ENCODE measurements around the gene CCT2. TPM values are rescaled to one million over a fixed set of nuclear protein-coding genes. Genes with fewer than 3 reads are reported as not detected.

The CCT2 gene
- total RNA-seq, 4 donors from 2014 or later: 57.7 to 108 (median 72.7) TPM

DNA sequence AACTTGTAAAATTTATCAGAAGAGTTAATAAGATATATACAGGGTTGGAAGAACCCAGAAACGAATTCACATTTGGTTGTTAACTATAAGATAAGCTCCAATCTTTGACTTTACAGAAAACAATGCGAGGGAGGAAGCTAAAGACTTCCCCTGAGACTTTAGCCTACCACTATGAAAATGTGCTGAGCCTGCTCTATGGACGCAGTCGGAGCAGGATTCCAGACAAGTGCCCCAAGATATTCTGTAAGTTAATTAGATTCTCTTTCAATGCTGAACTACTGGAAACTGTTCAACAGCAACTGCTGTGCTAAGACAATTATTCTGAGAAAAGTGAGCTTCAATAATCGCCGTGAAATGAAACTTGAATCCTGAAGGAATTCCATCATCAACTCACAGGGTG is 33.8 kb downstream of the CCT2 start:
- 22 to 31% methylated on average over 6 of the region's 6 CpGs for whole genome bisulfite sequencing, 2 donors
- TF ChIP-seq, protein P1, sequence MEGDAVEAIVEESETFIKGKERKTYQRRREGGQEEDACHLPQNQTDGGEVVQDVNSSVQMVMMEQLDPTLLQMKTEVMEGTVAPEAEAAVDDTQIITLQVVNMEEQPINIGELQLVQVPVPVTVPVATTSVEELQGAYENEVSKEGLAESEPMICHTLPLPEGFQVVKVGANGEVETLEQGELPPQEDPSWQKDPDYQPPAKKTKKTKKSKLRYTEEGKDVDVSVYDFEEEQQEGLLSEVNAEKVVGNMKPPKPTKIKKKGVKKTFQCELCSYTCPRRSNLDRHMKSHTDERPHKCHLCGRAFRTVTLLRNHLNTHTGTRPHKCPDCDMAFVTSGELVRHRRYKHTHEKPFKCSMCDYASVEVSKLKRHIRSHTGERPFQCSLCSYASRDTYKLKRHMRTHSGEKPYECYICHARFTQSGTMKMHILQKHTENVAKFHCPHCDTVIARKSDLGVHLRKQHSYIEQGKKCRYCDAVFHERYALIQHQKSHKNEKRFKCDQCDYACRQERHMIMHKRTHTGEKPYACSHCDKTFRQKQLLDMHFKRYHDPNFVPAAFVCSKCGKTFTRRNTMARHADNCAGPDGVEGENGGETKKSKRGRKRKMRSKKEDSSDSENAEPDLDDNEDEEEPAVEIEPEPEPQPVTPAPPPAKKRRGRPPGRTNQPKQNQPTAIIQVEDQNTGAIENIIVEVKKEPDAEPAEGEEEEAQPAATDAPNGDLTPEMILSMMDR (IDR thresholded peaks at IDR 0.05): no peak
- TF ChIP-seq POLR2A (IDR thresholded peaks at IDR 0.05) (no peak), EP300 (IDR thresholded peaks at IDR 0.05) (no peak)
- DNase-seq (ENCODE audit: low spot score in 2 of 2): no peak

DNA sequence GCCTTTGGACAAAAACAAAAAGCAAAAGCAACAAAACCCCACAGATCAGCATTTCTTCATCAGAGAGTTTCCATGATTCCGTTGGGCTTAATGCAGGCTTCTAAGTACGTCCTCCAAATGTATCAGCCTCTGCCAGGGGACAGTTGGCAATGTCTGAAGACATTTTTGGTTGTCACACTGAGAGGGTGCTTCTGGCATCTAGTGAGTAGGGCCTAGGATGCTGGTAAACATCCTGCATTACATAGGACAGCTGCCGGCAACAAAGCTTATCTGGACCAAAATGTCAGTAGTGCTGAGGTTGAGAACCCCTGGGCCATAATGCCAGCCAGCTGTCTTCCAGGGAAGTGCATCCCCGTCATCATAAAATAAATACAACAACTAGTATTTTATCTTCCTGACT is 34.8 kb downstream of the CCT2 start:
- no peaks in the 10 kb centered on the region for H3K4me1 ChIP-seq
- no peak overlapping the region for H3K27ac ChIP-seq
- 81 to 93% methylated on average over 4 of the region's 4 CpGs for WGBS, 2 donors
- TF ChIP-seq, protein P1 (IDR thresholded peaks at IDR 0.05): no peak
- TF ChIP-seq EP300 (IDR thresholded peaks at IDR 0.05): no peak
- TF ChIP-seq POLR2A (IDR thresholded peaks at IDR 0.05): no peak
- H3K4me3 ChIP-seq: no peak overlapping the region
- no peaks in the 10 kb centered on the region for H3K36me3 ChIP-seq
- H3K9me3 ChIP-seq: no peaks in the 10 kb centered on the region
- no peaks in the 10 kb centered on the region for H3K27me3 ChIP-seq
- DNase-seq (ENCODE audit: low spot score in 2 of 2): no peak

More for the DNA sequence above, 33.8 kb downstream of the CCT2 start:
- Histone ChIP-seq H3K9me3 (no peaks in the 10 kb centered on the region), H3K4me1 (no peaks in the 10 kb centered on the region), H3K4me3 (no peak overlapping the region), H3K27me3 (no peaks in the 10 kb centered on the region), H3K27ac (no peak overlapping the region), H3K36me3 (no peaks in the 10 kb centered on the region)

DNA sequence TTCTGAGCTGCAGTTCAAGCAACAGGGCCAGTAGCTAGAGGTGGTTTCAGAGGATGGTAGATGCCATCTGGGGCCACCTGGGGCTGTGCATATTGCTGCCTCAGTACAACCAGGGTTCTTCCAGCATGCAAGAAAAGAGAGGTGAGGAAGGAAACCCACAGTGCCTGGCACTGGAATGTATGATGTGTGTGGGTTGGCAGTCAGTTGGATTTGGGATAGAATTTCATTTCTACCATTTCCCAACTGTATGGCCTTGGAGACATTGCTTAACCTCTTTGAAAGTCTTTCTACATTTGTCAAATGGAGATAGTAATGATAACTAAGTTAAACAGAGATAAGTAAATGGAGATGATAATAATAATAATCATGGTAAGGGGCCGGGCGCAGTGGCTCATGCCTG is 35.7 kb downstream of the CCT2 start:
- DNase-seq (ENCODE audit: low spot score in 2 of 2): no peak
- Histone ChIP-seq H3K27me3 (no peaks in the 10 kb centered on the region), H3K4me3 (no peak overlapping the region), H3K27ac (no peak overlapping the region), H3K4me1 (no peaks in the 10 kb centered on the region), H3K9me3 (no peaks in the 10 kb centered on the region), H3K36me3 (no peaks in the 10 kb centered on the region)
- WGBS, 2 donors: 92 to 98% methylated on average over 2 of the region's 2 CpGs
- TF ChIP-seq, protein P1 (IDR thresholded peaks at IDR 0.05): no peak
- no peak for TF ChIP-seq POLR2A (IDR thresholded peaks at IDR 0.05)
- no peak for TF ChIP-seq EP300 (IDR thresholded peaks at IDR 0.05)

DNA sequence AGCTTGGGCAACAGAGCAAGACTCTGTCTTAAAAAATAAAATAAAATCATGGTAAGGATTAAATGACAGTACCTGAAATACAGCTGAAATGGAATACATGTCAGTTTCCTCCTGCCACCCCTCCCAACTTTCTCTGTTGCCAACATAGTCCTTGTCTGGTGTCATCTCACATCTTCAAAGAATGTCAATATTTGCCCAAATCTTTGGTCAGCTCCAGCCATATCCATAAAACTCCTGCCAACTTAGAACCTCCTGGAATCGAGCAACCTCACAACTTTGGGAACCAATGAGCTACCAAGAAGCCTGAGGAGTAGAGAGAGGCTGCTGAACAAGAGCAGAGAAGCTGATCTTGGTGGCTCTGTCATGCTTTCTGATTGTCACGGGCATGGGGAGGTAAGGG is 36.3 kb downstream of the CCT2 start:
- Histone ChIP-seq H3K27me3 (no peaks in the 10 kb centered on the region), H3K4me3 (no peak overlapping the region), H3K27ac (no peak overlapping the region), H3K9me3 (no peaks in the 10 kb centered on the region), H3K4me1 (no peaks in the 10 kb centered on the region), H3K36me3 (no peaks in the 10 kb centered on the region)
- DNase-seq (ENCODE audit: low spot score in 2 of 2): no peak
- WGBS, 2 donors: 79 to 97% methylated on average over 2 of the region's 2 CpGs
- TF ChIP-seq, protein P1 (IDR thresholded peaks at IDR 0.05): no peak

DNA sequence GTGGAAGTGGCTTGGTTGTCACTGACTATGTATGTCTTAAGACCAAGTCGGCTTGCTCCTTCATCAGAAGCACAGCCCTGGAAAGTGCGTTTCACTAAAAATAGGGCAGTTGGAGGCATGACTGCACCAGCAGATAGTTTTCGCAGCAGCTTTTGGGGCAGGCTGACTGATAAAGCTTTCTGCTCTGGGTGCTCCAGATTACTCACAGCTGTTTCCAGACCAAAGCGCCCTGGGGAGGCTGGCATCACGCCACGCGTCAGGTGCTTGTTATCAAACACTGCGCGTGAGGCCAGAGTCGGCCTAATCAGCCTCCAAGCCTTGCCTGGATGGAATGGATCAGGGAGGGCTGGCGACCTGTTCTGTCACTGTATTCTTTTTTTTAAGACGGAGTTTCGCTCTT is 38.7 kb downstream of the CCT2 start:
- no peaks in the 10 kb centered on the region for H3K36me3 ChIP-seq
- no peaks in the 10 kb centered on the region for H3K9me3 ChIP-seq
- no peak for DNase-seq (ENCODE audit: low spot score in 2 of 2)
- no peaks in the 10 kb centered on the region for H3K27me3 ChIP-seq
- 91 to 94% methylated on average over 13 of the region's 13 CpGs for WGBS, 2 donors
- H3K4me1 ChIP-seq: no peaks in the 10 kb centered on the region
- TF ChIP-seq EP300 (IDR thresholded peaks at IDR 0.05) (no peak), POLR2A (IDR thresholded peaks at IDR 0.05) (no peak)
- TF ChIP-seq, protein P1 (IDR thresholded peaks at IDR 0.05): no peak
- no peak overlapping the region for H3K27ac ChIP-seq
- H3K4me3 ChIP-seq: no peak overlapping the region
